ENCODE data around the gene MRFAP1L1.

DNA sequence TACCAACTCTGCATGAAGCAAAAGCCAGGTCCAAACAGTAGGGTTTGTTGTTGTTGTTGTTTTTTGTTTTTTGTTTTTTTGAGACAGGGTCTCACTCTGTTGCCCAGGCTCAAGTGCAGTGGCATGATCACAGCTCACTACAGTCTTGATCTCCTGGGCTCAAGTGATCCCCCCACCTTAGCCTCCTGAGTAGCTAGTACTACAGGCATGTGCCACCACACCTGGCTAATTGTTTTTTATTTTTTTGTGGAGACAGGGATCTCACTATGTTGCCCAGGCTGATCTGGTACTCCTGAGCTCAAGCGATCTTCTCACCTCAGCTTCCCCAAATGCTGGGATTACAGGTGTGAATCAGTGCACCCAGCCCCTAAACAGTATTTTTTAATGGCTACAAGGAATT is 9.8 kb downstream of the MRFAP1L1 start:
- no peak for TF ChIP-seq POLR2A (IDR thresholded peaks at IDR 0.05; ENCODE audit: low read depth, low read length)
- no peak for TF ChIP-seq TAF1 (IDR thresholded peaks at IDR 0.05; ENCODE audit: low read depth, low read length)
